Myocyte (in vitro differentiated cells): ENCODE data around the gene SCART1. TPM values are rescaled to one million over a fixed set of nuclear protein-coding genes. Genes with fewer than 3 reads are reported as not detected.
A peak's percentile ranks its signal among the peaks of the same experiment; 100 is the strongest.
"Not testable (repeated sequence)": the region's sequence is repeated elsewhere in the genome, so short reads cannot be mapped to it uniquely, and the experiment has no call there.

Experiments
- DNase-seq: peaks from one replicate; pipeline ENCODE4 v3.0.0-alpha.2; 2012; ENCODE audit warnings: low read depth
- total RNA-seq: library from RNA; depleted of rRNA; stranded (reverse); fragments of >200 nt; gene quantifications from 2 replicates; pipeline ENCODE4 v1.2.3, GENCODE V29; 2014

The SCART1 gene
- total RNA-seq, 1 donor from 2014 or later = 0.83 TPM

GRCh38 chr10:133431888-133432613, 21.7 kb upstream of the SCART1 start:
- DNase-seq = not testable (repeated sequence)

- not testable (repeated sequence) for DNase-seq
These were observed 21.0 kb upstream of the SCART1 start for GRCh38 chr10:133432789-133433188.

GRCh38 chr10:133438711-133439273, 15.0 kb upstream of the SCART1 start:
- DNase-seq = no peak

- no peak for DNase-seq
These were observed 14.0 kb upstream of the SCART1 start for GRCh38 chr10:133439517-133440461.

- DNase-seq = no peak
These were observed 13.0 kb upstream of the SCART1 start for GRCh38 chr10:133440633-133441285.

GRCh38 chr10:133441356-133441755, 12.4 kb upstream of the SCART1 start:
- DNase-seq = not testable (repeated sequence)

GRCh38 chr10:133441780-133442179, 12.0 kb upstream of the SCART1 start:
- DNase-seq = no peak

GRCh38 chr10:133442191-133442966, 11.4 kb upstream of the SCART1 start:
- no peak for DNase-seq

GRCh38 chr10:133442967-133443924, 10.5 kb upstream of the SCART1 start:
- DNase-seq = peak; percentile 65

- DNase-seq = no peak
These were observed 9.1 kb upstream of the SCART1 start for GRCh38 chr10:133444342-133445267.

- no peak for DNase-seq
These were observed 8.4 kb upstream of the SCART1 start for GRCh38 chr10:133445268-133445732.

GRCh38 chr10:133445751-133446708, 7.7 kb upstream of the SCART1 start:
- DNase-seq = no peak

GRCh38 chr10:133446979-133447378, 6.8 kb upstream of the SCART1 start:
- no peak for DNase-seq

GRCh38 chr10:133448120-133448519, 5.6 kb upstream of the SCART1 start:
- DNase-seq = no peak

GRCh38 chr10:133451346-133451745, 2.4 kb upstream of the SCART1 start:
- DNase-seq = no peak

GRCh38 chr10:133452453-133452852, 1.3 kb upstream of the SCART1 start:
- DNase-seq = no peak
